Astrocyte of the spinal cord (primary cell): Measurements from ENCODE around the gene LPAR2.

Experiments
- DNase-seq: peaks from one replicate; pipeline ENCODE4 v3.0.0; 2011; ENCODE audit warnings: low read depth, low spot score
- H3K4me3 ChIP-seq: 2 replicates; pipeline ENCODE4 v1.5.1; 2011; ENCODE audit warnings: low read depth, mild to moderate bottlenecking, low read length, moderate library complexity
- CTCF ChIP-seq: IDR thresholded peaks from 2 replicates; pipeline ENCODE4 v1.5.1; 2012; ENCODE audit warnings: low read depth, mild to moderate bottlenecking, low read length, inconsistent platforms
- in situ Hi-C: cut with HindIII; loops from 2 replicates; pipeline ENCODE4 v1.10.0; 2017; ENCODE audit warnings: low sequenced_read_pairs

The LPAR2 gene

GRCh38 chr19:19595171-19595701 is 32.8 kb downstream of the LPAR2 start:
- no peak for TF ChIP-seq CTCF
- in situ Hi-C loops: no loop called here
- DNase-seq: peak; percentile 18
- H3K4me3 ChIP-seq: no peak overlapping the region

- DNase-seq: no peak
- in situ Hi-C loops: no loop called here
- TF ChIP-seq CTCF: no peak
- H3K4me3 ChIP-seq: no peak overlapping the region
Observed at GRCh38 chr19:19594381-19594780, 33.6 kb downstream of the LPAR2 start.

- in situ Hi-C loops: no loop called here
Observed at GRCh38 chr19:19592690-19593089, 35.3 kb downstream of the LPAR2 start.

GRCh38 chr19:19591133-19591825 is 36.7 kb downstream of the LPAR2 start:
- no peak for TF ChIP-seq CTCF
- DNase-seq: peak; percentile 89
- no peak overlapping the region for H3K4me3 ChIP-seq
- in situ Hi-C loops: no loop called here

More at GRCh38 chr19:19592690-19593089, 35.3 kb downstream of the LPAR2 start:
- H3K4me3 ChIP-seq: no peak overlapping the region
- TF ChIP-seq CTCF: no peak
- DNase-seq: no peak

GRCh38 chr19:19588546-19588945 is 39.5 kb downstream of the LPAR2 start:
- no peak overlapping the region for H3K4me3 ChIP-seq
- TF ChIP-seq CTCF: no peak
- DNase-seq: peak; percentile 10
- in situ Hi-C loops: no loop called here

- TF ChIP-seq CTCF: no peak
- H3K4me3 ChIP-seq: no peak overlapping the region
- no peak for DNase-seq
- in situ Hi-C loops: no loop called here
Observed at GRCh38 chr19:19587771-19588170, 40.2 kb downstream of the LPAR2 start.
